CD4-positive, alpha-beta T cell (primary cell): Measurements from ENCODE around the gene SLC24A4. TPM values are rescaled to one million over a fixed set of nuclear protein-coding genes. Genes with fewer than 3 reads are reported as not detected.

ENCODE experiments used
- ATAC-seq: fragments of 200-7000 bp; cut with Tn5 transposase; one replicate; pipeline ENCODE4 v1.10.0; 2022; ENCODE audit warnings: mild to moderate bottlenecking; ENCODE audit not compliant: poor library complexity
- CTCF ChIA-PET: fragments of 350-600 bp; sonication (Branson Sonifier 250); formaldehyde crosslinking; loops from one replicate; lab custom pipeline; 2021; ENCODE audit warnings: antibody characterized with exemption, inconsistent platforms; lab: Charles Lee
- POLR2A ChIA-PET: fragments of 350-600 bp; sonication (Branson Sonifier 250); formaldehyde crosslinking; loops from one replicate; lab custom pipeline; 2021; ENCODE audit warnings: antibody characterized with exemption, inconsistent platforms; lab: Charles Lee
- DNase-seq, 14 experiments: peaks; one replicate each; pipeline ENCODE4 v3.0.0-alpha.2; 2013 to 2020; ENCODE audit warnings: mixed read lengths in 2 of 14
- H3K27ac ChIP-seq, 2 donors: one replicate each; pipeline versions ENCODE4 v1.5.1 to v1.7.0; 2013; ENCODE audit warnings: low read length in 2 of 2, low read depth in 1 of 2, mild to moderate bottlenecking in 1 of 2
- H3K27me3 ChIP-seq, 2 experiments: 1 replicate in 1 of 2; 2 replicates in 1 of 2; pipeline versions ENCODE4 v1.6.1 to v1.7.0; 2013; ENCODE audit warnings: low read length in 2 of 2, control low read depth in 1 of 2, mild to moderate bottlenecking in 1 of 2, moderate library complexity in 1 of 2; ENCODE audit not compliant: insufficient read depth in 2 of 2, control insufficient read depth in 1 of 2
- H3K36me3 ChIP-seq: one replicate; pipeline ENCODE4 v1.6.1; 2013; ENCODE audit warnings: low read length, control low read depth; ENCODE audit not compliant: insufficient read depth
- H3K4me1 ChIP-seq: one replicate; pipeline ENCODE4 v1.6.1; 2013; ENCODE audit warnings: low read length, control low read depth; ENCODE audit not compliant: insufficient read depth
- H3K4me3 ChIP-seq: one replicate; pipeline ENCODE4 v1.5.1; 2013; ENCODE audit warnings: mild to moderate bottlenecking, low read length, moderate library complexity
- H3K9me3 ChIP-seq, 2 experiments: 1 replicate in 1 of 2; 2 replicates in 1 of 2; pipeline versions ENCODE4 v1.6.1 to v1.7.0; 2013; ENCODE audit warnings: low read length in 2 of 2, mild to moderate bottlenecking in 2 of 2, control low read depth in 1 of 2, moderate library complexity in 1 of 2; ENCODE audit not compliant: control insufficient read depth in 1 of 2, insufficient read depth in 1 of 2
- H3K27ac Mint-ChIP-seq: one replicate; pipeline ENCODE4 v1.8.0; 2020; ENCODE audit warnings: mixed read lengths
- H3K27me3 Mint-ChIP-seq: one replicate; pipeline ENCODE4 v1.8.0; 2021; ENCODE audit warnings: mixed read lengths
- H3K36me3 Mint-ChIP-seq: one replicate; pipeline ENCODE4 v1.8.0; 2021; ENCODE audit warnings: low read depth, mixed read lengths
- H3K4me1 Mint-ChIP-seq: one replicate; pipeline ENCODE4 v1.8.0; 2021; ENCODE audit warnings: low read depth, mixed read lengths
- H3K4me3 Mint-ChIP-seq: one replicate; pipeline ENCODE4 v1.8.0; 2020; ENCODE audit warnings: mild to moderate bottlenecking, mixed read lengths
- H3K9me3 Mint-ChIP-seq: one replicate; pipeline ENCODE4 v1.8.0; 2020; ENCODE audit warnings: mixed read lengths
- CTCF ChIP-seq: fragments of 200-600 bp; IDR thresholded peaks from one replicate; pipeline ENCODE4 v1.8.0; 2022; ENCODE audit warnings: antibody characterized with exemption, mild to moderate bottlenecking
- intact Hi-C, 2 experiments: fragments of 100-400 bp; cut with DNase I in 1 of 2; cut with micrococcal nuclease in 1 of 2; formaldehyde crosslinking; loops; one replicate each; pipeline versions ENCODE4 v1.15.1 to v1.9.0; 2023 to 2025; cut with DNase I, micrococcal nuclease
- total RNA-seq, 174 experiments: library from RNA in 2 of 174; stranded (reverse) in 2 of 174; gene quantifications; one replicate each; pipeline ENCODE4 v1.2.3 and lab custom pipeline; 2021 to 2026

The SLC24A4 gene
- total RNA-seq, 2 experiments from 2014 or later: 0.11 to 0.19 TPM

- ChIA-PET POLR2A (no interaction called here), CTCF (no interaction called here)
- H3K27me3 ChIP-seq: peaks cover 0 to 7% of the 10 kb centered on the region in 2 experiments
- Mint-ChIP-seq H3K9me3 (no peaks in the 10 kb centered on the region), H3K36me3 (no peaks in the 10 kb centered on the region), H3K4me3 (no peak overlapping the region), H3K27me3 (peaks cover 22% of the 10 kb centered on the region), H3K4me1 (no peaks in the 10 kb centered on the region), H3K27ac (no peak overlapping the region)
- TF ChIP-seq CTCF: no peak
- no peaks in the 10 kb centered on the region for H3K4me1 ChIP-seq
- intact Hi-C loops: no loop called here
- H3K36me3 ChIP-seq: no peaks in the 10 kb centered on the region
- DNase-seq (no peak), ATAC-seq (no peak)
- no peak overlapping the region for H3K4me3 ChIP-seq
- H3K27ac ChIP-seq: no peak overlapping the region
- no peaks in the 10 kb centered on the region for H3K9me3 ChIP-seq
Observed at GRCh38 chr14:92362781-92363235, 39.8 kb downstream of the SLC24A4 start.

DNA sequence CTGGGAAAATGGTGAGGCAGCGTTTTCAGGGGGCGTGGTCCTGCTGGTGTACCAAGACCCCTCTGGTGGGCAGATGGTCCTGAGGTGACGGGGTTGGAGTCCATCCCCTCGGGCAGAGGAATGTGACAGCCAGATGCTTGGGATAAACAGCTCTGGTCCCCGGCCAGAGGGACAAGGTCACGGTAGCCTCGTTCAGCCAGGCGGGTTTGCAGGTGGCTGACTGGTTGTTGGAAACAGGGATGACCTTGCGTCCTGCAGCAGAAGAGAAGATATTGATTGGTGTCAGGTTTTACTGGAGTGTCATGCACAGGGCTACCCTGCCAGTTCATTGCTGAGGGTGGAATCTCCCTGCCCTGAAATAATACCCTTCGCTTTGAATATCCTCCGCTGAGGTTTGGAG lies 43.3 kb downstream of the SLC24A4 start:
- ATAC-seq (no peak), DNase-seq (no peak)
- Histone ChIP-seq H3K4me3 (no peak overlapping the region), H3K27me3 (peaks cover 0 to 7% of the 10 kb centered on the region in 2 experiments), H3K9me3 (no peaks in the 10 kb centered on the region), H3K4me1 (no peaks in the 10 kb centered on the region), H3K27ac (no peak overlapping the region), H3K36me3 (no peaks in the 10 kb centered on the region)
- no peaks in the 10 kb centered on the region for H3K36me3 Mint-ChIP-seq
- peaks cover 21% of the 10 kb centered on the region for H3K27me3 Mint-ChIP-seq
- no peaks in the 10 kb centered on the region for H3K9me3 Mint-ChIP-seq
- intact Hi-C loops: no loop called here
- ChIA-PET CTCF (interaction anchor here (0.6 kb wide), 1 partner anchor 253 kb away, joined by 3 read pairs; no protein-coding TSS in a partner anchor), POLR2A (no interaction called here)
- no peak for TF ChIP-seq CTCF
- no peak overlapping the region for H3K27ac Mint-ChIP-seq
- H3K4me3 Mint-ChIP-seq: no peak overlapping the region
- no peaks in the 10 kb centered on the region for H3K4me1 Mint-ChIP-seq

- intact Hi-C loops: no loop called here
- H3K36me3 Mint-ChIP-seq: no peaks in the 10 kb centered on the region
- Histone ChIP-seq H3K4me3 (no peak overlapping the region), H3K36me3 (no peaks in the 10 kb centered on the region), H3K4me1 (no peaks in the 10 kb centered on the region), H3K27me3 (peaks cover 0 to 7% of the 10 kb centered on the region in 2 experiments), H3K27ac (no peak overlapping the region), H3K9me3 (peaks cover 0 to 6% of the 10 kb centered on the region in 2 experiments)
- TF ChIP-seq CTCF: no peak
- DNase-seq (no peak), ATAC-seq (no peak)
- H3K27me3 Mint-ChIP-seq: peaks cover 12% of the 10 kb centered on the region
- no peaks in the 10 kb centered on the region for H3K4me1 Mint-ChIP-seq
- no peak overlapping the region for H3K27ac Mint-ChIP-seq
- CTCF ChIA-PET: no interaction called here
- POLR2A ChIA-PET: no interaction called here
- H3K4me3 Mint-ChIP-seq: no peak overlapping the region
- H3K9me3 Mint-ChIP-seq: no peaks in the 10 kb centered on the region
Observed at GRCh38 chr14:92368001-92368400, 45.0 kb downstream of the SLC24A4 start.
